ENCODE measurements around the gene SLC2A4. TPM values are rescaled to one million over a fixed set of nuclear protein-coding genes. Genes with fewer than 3 reads are reported as not detected.

Gene SLC2A4
- total and polyA plus RNA-seq, 2 experiments from 2014 or later: 6.3 to 13.6 TPM

DNA sequence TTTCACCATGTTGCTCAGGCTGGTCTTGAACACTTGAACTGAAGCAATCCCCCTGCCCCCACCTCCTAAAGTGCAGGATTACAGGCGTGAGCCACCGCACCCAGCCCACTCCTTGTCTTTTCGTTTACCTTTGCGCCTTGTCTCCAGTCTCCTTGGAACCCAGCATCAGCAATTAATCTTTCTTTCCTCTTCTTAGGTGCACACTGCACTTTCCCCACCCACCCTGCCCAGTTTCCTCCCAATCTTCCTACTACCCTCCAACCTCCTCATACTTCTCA lies 17.8 kb upstream of the SLC2A4 start (continued):
- TF ChIP-seq, protein P1, sequence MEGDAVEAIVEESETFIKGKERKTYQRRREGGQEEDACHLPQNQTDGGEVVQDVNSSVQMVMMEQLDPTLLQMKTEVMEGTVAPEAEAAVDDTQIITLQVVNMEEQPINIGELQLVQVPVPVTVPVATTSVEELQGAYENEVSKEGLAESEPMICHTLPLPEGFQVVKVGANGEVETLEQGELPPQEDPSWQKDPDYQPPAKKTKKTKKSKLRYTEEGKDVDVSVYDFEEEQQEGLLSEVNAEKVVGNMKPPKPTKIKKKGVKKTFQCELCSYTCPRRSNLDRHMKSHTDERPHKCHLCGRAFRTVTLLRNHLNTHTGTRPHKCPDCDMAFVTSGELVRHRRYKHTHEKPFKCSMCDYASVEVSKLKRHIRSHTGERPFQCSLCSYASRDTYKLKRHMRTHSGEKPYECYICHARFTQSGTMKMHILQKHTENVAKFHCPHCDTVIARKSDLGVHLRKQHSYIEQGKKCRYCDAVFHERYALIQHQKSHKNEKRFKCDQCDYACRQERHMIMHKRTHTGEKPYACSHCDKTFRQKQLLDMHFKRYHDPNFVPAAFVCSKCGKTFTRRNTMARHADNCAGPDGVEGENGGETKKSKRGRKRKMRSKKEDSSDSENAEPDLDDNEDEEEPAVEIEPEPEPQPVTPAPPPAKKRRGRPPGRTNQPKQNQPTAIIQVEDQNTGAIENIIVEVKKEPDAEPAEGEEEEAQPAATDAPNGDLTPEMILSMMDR (conservative IDR thresholded peaks at IDR 0.05; ENCODE audit: low read depth in 2 of 2): no peak
- TF ChIP-seq CREB1 (CRISPR knock-in tag; IDR thresholded peaks at IDR 0.05; ENCODE audit: low read depth) (no peak), NANOG (IDR thresholded peaks at IDR 0.05; ENCODE audit: borderline replicate concordance) (no peak)

DNA sequence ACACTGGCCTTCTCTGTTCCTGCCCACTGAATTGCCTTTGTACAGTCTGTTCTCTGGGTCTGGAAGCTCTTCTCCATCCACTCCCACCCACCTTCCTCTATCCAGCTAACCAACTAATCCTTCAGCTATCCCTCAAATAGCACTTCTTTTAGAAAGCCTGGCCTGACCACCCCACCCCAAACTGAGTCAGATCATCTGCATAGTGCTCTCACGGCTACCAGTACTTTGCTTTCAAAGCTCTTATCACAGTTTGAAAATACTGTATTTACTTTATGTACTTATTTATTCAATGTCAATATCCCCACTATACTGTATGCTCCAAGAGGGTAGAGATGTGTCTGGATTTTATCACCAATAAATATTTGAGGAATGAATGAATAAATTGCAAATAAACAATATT lies 14.7 kb upstream of the SLC2A4 start:
- Histone ChIP-seq H3K4me3 (no peak overlapping the region), H2AFZ (no peak overlapping the region), H3K27ac (ENCODE audit: low read depth) (no peak overlapping the region), H3K4me2 (no peak overlapping the region), H3K4me1 (ENCODE audit: insufficient read depth) (peaks cover 9% of the 10 kb centered on the region), H3K36me3 (ENCODE audit: insufficient read depth) (no peaks in the 10 kb centered on the region), H3K27me3 (ENCODE audit: insufficient read depth) (no peaks in the 10 kb centered on the region), H3K9me2 (ENCODE audit: insufficient read depth) (no peaks in the 10 kb centered on the region), H4K20me1 (replicated peaks; ENCODE audit: insufficient read depth) (no peaks in the 10 kb centered on the region), H3F3A (replicated peaks; ENCODE audit: low read depth) (peaks cover 15% of the 10 kb centered on the region), H3K79me2 (replicated peaks; ENCODE audit: insufficient read depth) (0 out of 2 replicates have a peak, but pooled peaks cover 2% of the 10 kb centered on the region)
- ATAC-seq: no peak
- Mint-ChIP-seq H3K27ac (no peak overlapping the region), H3K4me3 (no peak overlapping the region; the same call in 2 of the 3 replicates), H3K4me1 (peaks cover 21% of the 10 kb centered on the region), H3K36me3 (ENCODE audit: low read depth) (peaks cover 3% of the 10 kb centered on the region; the same call in 2 of the 3 replicates), H3K27me3 (ENCODE audit: insufficient read depth, low read depth, poor library complexity) (peaks cover 20% of the 10 kb centered on the region), H3K9me3 (no peaks in the 10 kb centered on the region; the same call in 2 of the 3 replicates)
- no peak for DNase-seq (ENCODE audit: low spot score)
- no peak for TF ChIP-seq POLR2AphosphoS5 (IDR thresholded peaks at IDR 0.05; ENCODE audit: low read depth)
- no peak for TF ChIP-seq NANOG (IDR thresholded peaks at IDR 0.05; ENCODE audit: borderline replicate concordance)
- TF ChIP-seq EZH2phosphoT487 (IDR thresholded peaks at IDR 0.05; ENCODE audit: unreplicated experiment): no peak
- no peak for TF ChIP-seq JUNB (IDR thresholded peaks at IDR 0.05; ENCODE audit: unreplicated experiment)
- TF ChIP-seq CREB1 (CRISPR knock-in tag; IDR thresholded peaks at IDR 0.05; ENCODE audit: low read depth): no peak
- TF ChIP-seq, protein P2, sequence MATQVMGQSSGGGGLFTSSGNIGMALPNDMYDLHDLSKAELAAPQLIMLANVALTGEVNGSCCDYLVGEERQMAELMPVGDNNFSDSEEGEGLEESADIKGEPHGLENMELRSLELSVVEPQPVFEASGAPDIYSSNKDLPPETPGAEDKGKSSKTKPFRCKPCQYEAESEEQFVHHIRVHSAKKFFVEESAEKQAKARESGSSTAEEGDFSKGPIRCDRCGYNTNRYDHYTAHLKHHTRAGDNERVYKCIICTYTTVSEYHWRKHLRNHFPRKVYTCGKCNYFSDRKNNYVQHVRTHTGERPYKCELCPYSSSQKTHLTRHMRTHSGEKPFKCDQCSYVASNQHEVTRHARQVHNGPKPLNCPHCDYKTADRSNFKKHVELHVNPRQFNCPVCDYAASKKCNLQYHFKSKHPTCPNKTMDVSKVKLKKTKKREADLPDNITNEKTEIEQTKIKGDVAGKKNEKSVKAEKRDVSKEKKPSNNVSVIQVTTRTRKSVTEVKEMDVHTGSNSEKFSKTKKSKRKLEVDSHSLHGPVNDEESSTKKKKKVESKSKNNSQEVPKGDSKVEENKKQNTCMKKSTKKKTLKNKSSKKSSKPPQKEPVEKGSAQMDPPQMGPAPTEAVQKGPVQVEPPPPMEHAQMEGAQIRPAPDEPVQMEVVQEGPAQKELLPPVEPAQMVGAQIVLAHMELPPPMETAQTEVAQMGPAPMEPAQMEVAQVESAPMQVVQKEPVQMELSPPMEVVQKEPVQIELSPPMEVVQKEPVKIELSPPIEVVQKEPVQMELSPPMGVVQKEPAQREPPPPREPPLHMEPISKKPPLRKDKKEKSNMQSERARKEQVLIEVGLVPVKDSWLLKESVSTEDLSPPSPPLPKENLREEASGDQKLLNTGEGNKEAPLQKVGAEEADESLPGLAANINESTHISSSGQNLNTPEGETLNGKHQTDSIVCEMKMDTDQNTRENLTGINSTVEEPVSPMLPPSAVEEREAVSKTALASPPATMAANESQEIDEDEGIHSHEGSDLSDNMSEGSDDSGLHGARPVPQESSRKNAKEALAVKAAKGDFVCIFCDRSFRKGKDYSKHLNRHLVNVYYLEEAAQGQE (IDR thresholded peaks at IDR 0.05; ENCODE audit: unreplicated experiment): no peak
- TF ChIP-seq, protein P3, sequence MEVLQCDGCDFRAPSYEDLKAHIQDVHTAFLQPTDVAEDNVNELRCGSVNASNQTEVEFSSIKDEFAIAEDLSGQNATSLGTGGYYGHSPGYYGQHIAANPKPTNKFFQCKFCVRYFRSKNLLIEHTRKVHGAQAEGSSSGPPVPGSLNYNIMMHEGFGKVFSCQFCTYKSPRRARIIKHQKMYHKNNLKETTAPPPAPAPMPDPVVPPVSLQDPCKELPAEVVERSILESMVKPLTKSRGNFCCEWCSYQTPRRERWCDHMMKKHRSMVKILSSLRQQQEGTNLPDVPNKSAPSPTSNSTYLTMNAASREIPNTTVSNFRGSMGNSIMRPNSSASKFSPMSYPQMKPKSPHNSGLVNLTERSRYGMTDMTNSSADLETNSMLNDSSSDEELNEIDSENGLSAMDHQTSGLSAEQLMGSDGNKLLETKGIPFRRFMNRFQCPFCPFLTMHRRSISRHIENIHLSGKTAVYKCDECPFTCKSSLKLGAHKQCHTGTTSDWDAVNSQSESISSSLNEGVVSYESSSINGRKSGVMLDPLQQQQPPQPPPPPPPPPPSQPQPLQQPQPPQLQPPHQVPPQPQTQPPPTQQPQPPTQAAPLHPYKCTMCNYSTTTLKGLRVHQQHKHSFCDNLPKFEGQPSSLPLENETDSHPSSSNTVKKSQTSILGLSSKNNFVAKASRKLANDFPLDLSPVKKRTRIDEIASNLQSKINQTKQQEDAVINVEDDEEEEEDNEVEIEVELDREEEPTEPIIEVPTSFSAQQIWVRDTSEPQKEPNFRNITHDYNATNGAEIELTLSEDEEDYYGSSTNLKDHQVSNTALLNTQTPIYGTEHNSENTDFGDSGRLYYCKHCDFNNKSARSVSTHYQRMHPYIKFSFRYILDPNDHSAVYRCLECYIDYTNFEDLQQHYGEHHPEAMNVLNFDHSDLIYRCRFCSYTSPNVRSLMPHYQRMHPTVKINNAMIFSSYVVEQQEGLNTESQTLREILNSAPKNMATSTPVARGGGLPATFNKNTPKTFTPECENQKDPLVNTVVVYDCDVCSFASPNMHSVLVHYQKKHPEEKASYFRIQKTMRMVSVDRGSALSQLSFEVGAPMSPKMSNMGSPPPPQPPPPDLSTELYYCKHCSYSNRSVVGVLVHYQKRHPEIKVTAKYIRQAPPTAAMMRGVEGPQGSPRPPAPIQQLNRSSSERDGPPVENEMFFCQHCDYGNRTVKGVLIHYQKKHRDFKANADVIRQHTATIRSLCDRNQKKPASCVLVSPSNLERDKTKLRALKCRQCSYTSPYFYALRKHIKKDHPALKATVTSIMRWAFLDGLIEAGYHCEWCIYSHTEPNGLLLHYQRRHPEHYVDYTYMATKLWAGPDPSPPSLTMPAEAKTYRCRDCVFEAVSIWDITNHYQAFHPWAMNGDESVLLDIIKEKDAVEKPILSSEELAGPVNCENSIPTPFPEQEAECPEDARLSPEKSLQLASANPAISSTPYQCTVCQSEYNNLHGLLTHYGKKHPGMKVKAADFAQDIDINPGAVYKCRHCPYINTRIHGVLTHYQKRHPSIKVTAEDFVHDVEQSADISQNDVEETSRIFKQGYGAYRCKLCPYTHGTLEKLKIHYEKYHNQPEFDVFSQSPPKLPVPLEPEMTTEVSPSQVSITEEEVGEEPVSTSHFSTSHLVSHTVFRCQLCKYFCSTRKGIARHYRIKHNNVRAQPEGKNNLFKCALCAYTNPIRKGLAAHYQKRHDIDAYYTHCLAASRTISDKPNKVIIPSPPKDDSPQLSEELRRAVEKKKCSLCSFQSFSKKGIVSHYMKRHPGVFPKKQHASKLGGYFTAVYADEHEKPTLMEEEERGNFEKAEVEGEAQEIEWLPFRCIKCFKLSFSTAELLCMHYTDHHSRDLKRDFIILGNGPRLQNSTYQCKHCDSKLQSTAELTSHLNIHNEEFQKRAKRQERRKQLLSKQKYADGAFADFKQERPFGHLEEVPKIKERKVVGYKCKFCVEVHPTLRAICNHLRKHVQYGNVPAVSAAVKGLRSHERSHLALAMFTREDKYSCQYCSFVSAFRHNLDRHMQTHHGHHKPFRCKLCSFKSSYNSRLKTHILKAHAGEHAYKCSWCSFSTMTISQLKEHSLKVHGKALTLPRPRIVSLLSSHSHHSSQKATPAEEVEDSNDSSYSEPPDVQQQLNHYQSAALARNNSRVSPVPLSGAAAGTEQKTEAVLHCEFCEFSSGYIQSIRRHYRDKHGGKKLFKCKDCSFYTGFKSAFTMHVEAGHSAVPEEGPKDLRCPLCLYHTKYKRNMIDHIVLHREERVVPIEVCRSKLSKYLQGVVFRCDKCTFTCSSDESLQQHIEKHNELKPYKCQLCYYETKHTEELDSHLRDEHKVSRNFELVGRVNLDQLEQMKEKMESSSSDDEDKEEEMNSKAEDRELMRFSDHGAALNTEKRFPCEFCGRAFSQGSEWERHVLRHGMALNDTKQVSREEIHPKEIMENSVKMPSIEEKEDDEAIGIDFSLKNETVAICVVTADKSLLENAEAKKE (CRISPR knock-in tag; IDR thresholded peaks at IDR 0.05): no peak
- no peak for TF ChIP-seq ZNF331 (CRISPR knock-in tag; IDR thresholded peaks at IDR 0.05; ENCODE audit: low read depth)
- TF ChIP-seq, protein P4, sequence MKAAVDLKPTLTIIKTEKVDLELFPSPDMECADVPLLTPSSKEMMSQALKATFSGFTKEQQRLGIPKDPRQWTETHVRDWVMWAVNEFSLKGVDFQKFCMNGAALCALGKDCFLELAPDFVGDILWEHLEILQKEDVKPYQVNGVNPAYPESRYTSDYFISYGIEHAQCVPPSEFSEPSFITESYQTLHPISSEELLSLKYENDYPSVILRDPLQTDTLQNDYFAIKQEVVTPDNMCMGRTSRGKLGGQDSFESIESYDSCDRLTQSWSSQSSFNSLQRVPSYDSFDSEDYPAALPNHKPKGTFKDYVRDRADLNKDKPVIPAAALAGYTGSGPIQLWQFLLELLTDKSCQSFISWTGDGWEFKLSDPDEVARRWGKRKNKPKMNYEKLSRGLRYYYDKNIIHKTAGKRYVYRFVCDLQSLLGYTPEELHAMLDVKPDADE (IDR thresholded peaks at IDR 0.05): no peak
- TF ChIP-seq ZNF114 (CRISPR knock-in tag; IDR thresholded peaks at IDR 0.05): no peak
- TF ChIP-seq STAT1 (IDR thresholded peaks at IDR 0.05; ENCODE audit: unreplicated experiment): no peak
- TF ChIP-seq EZH2 (IDR thresholded peaks at IDR 0.05; ENCODE audit: low read depth, unreplicated experiment): no peak

All from GM23338 (cell line).